ENCODE results near the gene ZBTB43. TPM values are rescaled to one million over a fixed set of nuclear protein-coding genes. Genes with fewer than 3 reads are reported as not detected.

ZBTB43 gene
- total and polyA plus RNA-seq, 10 of the 15 experiments (the other 5 are each of a cell fraction or from before 2014, with no cell fraction given): 2.4 to 19.3 (median 8.7) TPM

GRCh38 chr9:126872516-126872915 lies 67.7 kb downstream of the ZBTB43 start (continued):
- peak; percentile 83 for TF ChIP-seq PKNOX1 (IDR thresholded peaks at IDR 0.05)
- TF ChIP-seq IKZF1 (conservative IDR thresholded peaks at IDR 0.05): peak; percentile 60
- no peak for TF ChIP-seq ZNF24 (IDR thresholded peaks at IDR 0.05)
- TF ChIP-seq MTA2 (IDR thresholded peaks at IDR 0.05; ENCODE audit: low read depth): peak; percentile 59
- no peak for TF ChIP-seq HDGF (IDR thresholded peaks at IDR 0.05)
- TF ChIP-seq MEF2A (IDR thresholded peaks at IDR 0.05; ENCODE audit: insufficient read depth, low read depth, low read length): no peak
- 0 out of 2 replicates have a peak, but pooled peaks have one; percentile 72 for TF ChIP-seq MLLT1 (IDR thresholded peaks at IDR 0.05)

- H3K9me3 ChIP-seq (replicated peaks; ENCODE audit: control insufficient read depth, insufficient read depth, low read length): no peaks in the 10 kb centered on the region
- H3K79me2 ChIP-seq (ENCODE audit: control insufficient read depth, insufficient read depth, low read length): peaks cover 5% of the 10 kb centered on the region
- no peak overlapping the region for H3K9ac ChIP-seq (ENCODE audit: control insufficient read depth, insufficient read depth, low read length)
- H3K27me3 ChIP-seq (replicated peaks in 1 of 2; ENCODE audit: control insufficient read depth in 2 of 2, insufficient read depth in 2 of 2, low read length in 1 of 2): no peaks in the 10 kb centered on the region
- no peak for ATAC-seq
- peaks cover 4 to 6% of the 10 kb centered on the region in 2 experiments; a peak in 2 of 4 replicates for H3K36me3 ChIP-seq (ENCODE audit: control insufficient read depth in 2 of 2, insufficient read depth in 2 of 2, low read length in 1 of 2)
- intact Hi-C loops (cut with micrococcal nuclease; ENCODE audit: unreplicated experiment): no loop called here
- SMC1A ChIA-PET (ENCODE audit: uncharacterized antibody, unreplicated experiment): no interaction called here
- no peaks in the 10 kb centered on the region for H4K20me1 ChIP-seq (ENCODE audit: control insufficient read depth, insufficient read depth)
- POLR2A ChIA-PET: interaction anchor here (0.6 kb wide), 2 partner anchors 12 to 36 kb away, joined by 3 to 4 read pairs; no protein-coding TSS in a partner anchor
- no peak for DNase-seq (ENCODE audit: low read depth, low spot score)
- BruUV-seq (replicated peaks): no TSS peak
- H3K27ac ChIP-seq (ENCODE audit: control insufficient read depth, insufficient read depth): no peak overlapping the region
- no peak overlapping the region for H2AFZ ChIP-seq (ENCODE audit: control insufficient read depth, low read depth, low read length)
- TF ChIP-seq SIN3A (IDR thresholded peaks at IDR 0.05; ENCODE audit: low read depth, low read length) (no peak), ZNF622 (IDR thresholded peaks at IDR 0.05) (no peak), MTA3 (IDR thresholded peaks at IDR 0.05; ENCODE audit: borderline replicate concordance, low read length) (no peak), ZNF687 (IDR thresholded peaks at IDR 0.05) (no peak), RB1 (IDR thresholded peaks at IDR 0.05; ENCODE audit: borderline replicate concordance) (no peak), NR2F1 (conservative IDR thresholded peaks at IDR 0.05) (no peak), IKZF1 (conservative IDR thresholded peaks at IDR 0.05) (no peak), BHLHE40 (IDR thresholded peaks at IDR 0.05; ENCODE audit: borderline replicate concordance in 1 of 2, low read depth in 2 of 2, low read length in 1 of 2) (no peak), ZBED1 (IDR thresholded peaks at IDR 0.05; ENCODE audit: borderline replicate concordance) (no peak), FOS (IDR thresholded peaks at IDR 0.05; ENCODE audit: borderline replicate concordance, extremely low read depth, insufficient read length) (no peak)
- 87% methylated on average over 9 of the region's 9 CpGs for WGBS (ENCODE audit: insufficient coverage, insufficient replicate concordance, low lambda C conversion rate, missing lambda C conversion rate)
- in situ Hi-C loops (cut with MboI): no loop called here
- CTCF ChIA-PET: no interaction called here
- H3K4me2 ChIP-seq (ENCODE audit: control insufficient read depth, insufficient read depth): no peak overlapping the region
- no peak for FAIRE-seq
- RAD21 ChIA-PET (ENCODE audit: unreplicated experiment): no interaction called here
- H3K4me1 ChIP-seq (ENCODE audit: control insufficient read depth, insufficient read depth, low read length): peaks cover 16% of the 10 kb centered on the region; the same call in 1 of the 2 replicates
- no peak overlapping the region for H3K4me3 ChIP-seq
Observed at GRCh38 chr9:126874546-126875314, 69.9 kb downstream of the ZBTB43 start.
